HepG2 (cell line): ENCODE results near the gene PLSCR5. TPM values are rescaled to one million over a fixed set of nuclear protein-coding genes. Genes with fewer than 3 reads are reported as not detected.

Experiments used
- ATAC-seq: fragments of 200-7000 bp; cut with Tn5 transposase; 3 replicates; pipeline ENCODE4 v1.9.1; 2020; ENCODE audit warnings: mild to moderate bottlenecking, moderate library complexity
- BruUV-seq: library from RNA; stranded (reverse); fragments of 400-500 nt; replicated peaks from 2 replicates; lab custom pipeline; 2021; lab: Mats Ljungman, UMichigan
- CTCF ChIA-PET: fragments of 300-600 bp; formaldehyde crosslinking; extraction: SDS; loops from one replicate; lab custom pipeline; 2021; ENCODE audit warnings: low total read pairs, inconsistent platforms, low intra/inter-chr PET ratio; lab: Yijun Ruan, JAX
- POLR2A ChIA-PET: fragments of 350-600 bp; sonication (Branson Sonifier 250); formaldehyde crosslinking; loops from one replicate; lab custom pipeline; 2020; ENCODE audit warnings: antibody characterized with exemption, inconsistent platforms; lab: Yijun Ruan, JAX
- DNase-seq: peaks from one replicate; pipeline ENCODE4 v3.0.0-alpha.2; 2015; ENCODE audit warnings: low spot score
- FAIRE-seq: peaks from 3 replicates; lab custom pipeline; 2011; peaks lifted over from hg19 to GRCh38; lab: Jason Lieb, UNC
- H2AFZ ChIP-seq: one replicate; pipeline ENCODE4 v1.6.1; 2011; ENCODE audit warnings: low read length, inconsistent platforms
- H3K27ac ChIP-seq: fragments of 300-600 bp; 3 replicates; pipeline ENCODE4 v1.8.0; 2011; ENCODE audit warnings: mixed run types, mild to moderate bottlenecking, mixed read lengths, low read length, inconsistent platforms; ENCODE audit not compliant: insufficient read depth; ENCODE audit errors: extremely low read length
- H3K27me3 ChIP-seq, 2 experiments: fragments of 200-600 bp in 1 of 2; 2 replicates in 1 of 2; 3 replicates in 1 of 2; pipeline versions ENCODE4 v1.6.0 to v1.8.0; 2011; ENCODE audit warnings: low read length in 2 of 2, mild to moderate bottlenecking in 2 of 2, moderate library complexity in 2 of 2, inconsistent platforms in 1 of 2; ENCODE audit not compliant: insufficient read depth in 2 of 2, control insufficient read depth in 1 of 2
- H3K36me3 ChIP-seq, 2 experiments: fragments of 200-600 bp in 1 of 2; replicated peaks in 1 of 2; 2 replicates in 1 of 2; 3 replicates in 1 of 2; pipeline versions ENCODE4 v1.5.1 to v1.8.0; 2011; ENCODE audit warnings: low read length in 2 of 2, inconsistent platforms in 1 of 2; ENCODE audit not compliant: insufficient read depth in 2 of 2, control insufficient read depth in 1 of 2
- H3K4me1 ChIP-seq: 2 replicates; pipeline ENCODE4 v1.5.1; 2012; ENCODE audit warnings: low read length, inconsistent platforms; ENCODE audit not compliant: insufficient read depth
- H3K4me2 ChIP-seq: 2 replicates; pipeline ENCODE4 v1.6.0; 2011; ENCODE audit warnings: low read depth, low read length, inconsistent platforms
- H3K4me3 ChIP-seq, 3 experiments: fragments of 200-600 bp in 1 of 3; sonication (generic), shearing (Covaris generic) in 1 of 3; replicated peaks in 1 of 3; 2 replicates each; pipeline ENCODE4 v1.5.1; 2011 to 2016; ENCODE audit warnings: low read length in 3 of 3, inconsistent platforms in 2 of 3, low read depth in 2 of 3, mild to moderate bottlenecking in 2 of 3, control low read depth in 1 of 3, mixed read lengths in 1 of 3; ENCODE audit not compliant: insufficient read depth in 1 of 3
- H3K79me2 ChIP-seq: one replicate; pipeline ENCODE4 v1.6.1; 2011; ENCODE audit warnings: low read length, inconsistent platforms; ENCODE audit not compliant: insufficient read depth
- H3K9ac ChIP-seq: 2 replicates; pipeline ENCODE4 v1.6.0; 2011; ENCODE audit warnings: mild to moderate bottlenecking, low read depth, low read length, inconsistent platforms; ENCODE audit not compliant: insufficient read depth
- H3K9me3 ChIP-seq: 2 replicates; pipeline ENCODE4 v1.5.1; 2012; ENCODE audit warnings: mild to moderate bottlenecking, low read length
- H4K20me1 ChIP-seq: 2 replicates; pipeline ENCODE4 v1.6.0; 2011; ENCODE audit warnings: inconsistent platforms, mild to moderate bottlenecking, low read length, moderate library complexity; ENCODE audit not compliant: insufficient read depth
- CAMTA2 ChIP-seq: sonication (generic); formaldehyde crosslinking; IDR thresholded peaks from 2 replicates; pipeline ENCODE4 v1.4.0; 2020; ENCODE audit warnings: mild to moderate bottlenecking, missing genetic modification reagents, borderline replicate concordance
- GATAD2A ChIP-seq: IDR thresholded peaks from 2 replicates; pipeline ENCODE4 v1.6.1; 2016
- KDM4B ChIP-seq: sonication (generic); formaldehyde crosslinking; IDR thresholded peaks from 2 replicates; pipeline ENCODE4 v1.4.0; 2020; ENCODE audit warnings: missing genetic modification reagents
- NFIB ChIP-seq: sonication (generic); formaldehyde crosslinking; IDR thresholded peaks from 2 replicates; pipeline ENCODE4 v1.9.0; 2021; ENCODE audit warnings: missing genetic modification reagents, mild to moderate bottlenecking, borderline replicate concordance
- RAD21 ChIP-seq: fragments of 450-650 bp; formaldehyde crosslinking; IDR thresholded peaks from 2 replicates; pipeline ENCODE4 v1.5.0; 2020; ENCODE audit warnings: mild to moderate bottlenecking
- RBM39 ChIP-seq: fragments of 200-400 bp; formaldehyde crosslinking; IDR thresholded peaks from one replicate; pipeline ENCODE4 v1.6.1; 2018; ENCODE audit warnings: antibody characterized with exemption, mild to moderate bottlenecking, low read depth, low read length; ENCODE audit not compliant: poor library complexity, severe bottlenecking
- SMC3 ChIP-seq: IDR thresholded peaks from 2 replicates; pipeline ENCODE4 v1.6.1; 2011; ENCODE audit warnings: low read length, improper control_type of control experiment
- STAG1 ChIP-seq: sonication (generic); formaldehyde crosslinking; IDR thresholded peaks from 2 replicates; pipeline ENCODE4 v1.4.0; 2020; ENCODE audit warnings: missing genetic modification reagents
- TBP ChIP-seq: sonication (generic); formaldehyde crosslinking; IDR thresholded peaks from 2 replicates; pipeline ENCODE4 v1.5.0; 2020; ENCODE audit warnings: missing genetic modification reagents
- ZSCAN30 ChIP-seq: sonication (generic); formaldehyde crosslinking; IDR thresholded peaks from 2 replicates; pipeline ENCODE4 v1.5.0; 2020; ENCODE audit warnings: mild to moderate bottlenecking, missing genetic modification reagents
- WGBS: methylation state at CpG from one replicate; pipeline ENCODE4 v1.1.6; 2017; ENCODE audit warnings: low lambda C conversion rate; 5-methylcytosine and 5-hydroxymethylcytosine counted together
- in situ Hi-C: cut with HindIII; loops from 2 replicates; pipeline ENCODE4 v1.10.0; 2017; ENCODE audit warnings: low pct_unique_long_range_greater_than_20kb; ENCODE audit not compliant: extremely low pct_ligation_motif_present
- intact Hi-C: fragments of 100-400 bp; cut with micrococcal nuclease; formaldehyde crosslinking; loops from one replicate; pipeline ENCODE4 v1.10.0; 2022; ENCODE audit not compliant: unreplicated experiment
- polyA plus RNA-seq, 8 experiments: library from polyadenylated mRNA; depleted of rRNA in 3 of 8; stranded (reverse) in 7 of 8; unstranded in 1 of 8; fragments of >200 nt; fragmentation: Illumina TruSeq in 4 of 8; extraction: Trizol in 4 of 8; gene quantifications; 2 replicates each; pipeline versions ENCODE4 v1.2.1 to v1.2.3, GENCODE V29; 2011 to 2016; ENCODE audit warnings: low read depth in 4 of 8, missing spikeins in 1 of 8, mixed read lengths in 1 of 8; ENCODE audit not compliant: insufficient read depth in 1 of 8
- total RNA-seq, 5 experiments: library from RNA; depleted of rRNA; stranded (reverse); fragments of >200 nt; fragmentation: Illumina TruSeq; extraction: Trizol; gene quantifications; 2 replicates each; pipeline ENCODE4 v1.2.3, GENCODE V29; 2016; ENCODE audit warnings: low read depth in 1 of 5
- TF ChIP-seq, protein P1 (sequence below): sonication (generic); formaldehyde crosslinking; IDR thresholded peaks from 2 replicates; pipeline ENCODE4 v1.5.0; 2020; ENCODE audit warnings: mild to moderate bottlenecking, missing genetic modification reagents, moderate library complexity
- TF ChIP-seq, protein P2 (sequence below): sonication (generic); formaldehyde crosslinking; IDR thresholded peaks from 2 replicates; pipeline ENCODE4 v1.8.1; 2022; ENCODE audit warnings: mild to moderate bottlenecking, missing genetic modification reagents

PLSCR5 gene
- total and polyA plus RNA-seq, 2 of the 13 experiments (the other 11 are each of a cell fraction or from before 2014, with no cell fraction given) = 0.50 TPM; not detected in 1

DNA sequence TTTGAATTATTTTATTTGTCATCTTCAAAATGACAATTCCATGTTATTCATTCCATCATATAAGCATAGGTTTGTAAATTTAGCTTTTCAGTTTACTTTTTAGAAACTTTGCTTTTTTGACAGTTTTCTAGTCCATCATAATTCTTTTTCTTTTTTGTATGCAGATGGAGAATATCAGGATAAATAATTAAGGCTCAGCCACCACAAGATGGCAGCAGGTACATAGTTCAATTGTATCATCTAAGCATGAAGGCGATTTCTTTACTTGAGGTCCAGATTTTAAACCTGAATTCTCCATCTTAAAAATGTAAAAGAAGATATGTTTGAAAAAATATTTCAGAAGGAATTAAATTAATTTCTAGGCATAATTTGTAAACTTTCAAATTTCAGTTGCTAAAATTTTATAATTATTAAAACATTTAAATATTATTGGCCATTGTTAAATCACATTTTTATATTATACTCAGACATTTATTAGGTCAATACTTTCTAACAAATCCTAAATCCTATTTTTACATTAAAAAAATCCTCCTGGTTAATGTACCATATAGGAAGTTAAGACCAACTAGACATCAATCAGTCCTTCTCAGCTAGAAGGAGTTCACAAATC, 15.1 kb downstream of the PLSCR5 start:
- no peak overlapping the region for H3K27ac ChIP-seq
- no peaks in the 10 kb centered on the region for H3K79me2 ChIP-seq
- FAIRE-seq (no peak), DNase-seq (peak; percentile 52), ATAC-seq (no peak)
- H2AFZ ChIP-seq = no peak overlapping the region
- intact Hi-C loops = loop anchor here (1.0 to 2.0 kb wide), 2 partner anchors 48 to 595 kb away; no protein-coding TSS in a partner anchor
- no peak overlapping the region for H3K9ac ChIP-seq
- ChIA-PET CTCF (interaction anchor here (4.2 kb wide), 1 partner anchor 50 kb away, joined by 104 read pairs; no protein-coding TSS in a partner anchor), POLR2A (no interaction called here)
- H3K9me3 ChIP-seq = no peaks in the 10 kb centered on the region
- in situ Hi-C loops = loop anchor here (5.0 kb wide), 1 partner anchor 37 kb away; no protein-coding TSS in a partner anchor
- no peaks in the 10 kb centered on the region for H3K36me3 ChIP-seq
- no peaks in the 10 kb centered on the region for H3K27me3 ChIP-seq
- H3K4me3 ChIP-seq = no peak overlapping the region
- BruUV-seq = no TSS peak
- TF ChIP-seq CAMTA2 (CRISPR knock-in tag) (no peak), ZSCAN30 (no peak), RBM39 (no peak), KDM4B (no peak), STAG1 (peak; percentile 82), NFIB (CRISPR knock-in tag) (no peak), GATAD2A (CRISPR knock-in tag) (peak; percentile 20; the same call in 1 of the 2 replicates), SMC3 (peak; percentile 78), TBP (CRISPR knock-in tag) (no peak), RAD21 (CRISPR knock-in tag) (peak; percentile 25; the same call in 1 of the 2 replicates)
- TF ChIP-seq, protein P1, sequence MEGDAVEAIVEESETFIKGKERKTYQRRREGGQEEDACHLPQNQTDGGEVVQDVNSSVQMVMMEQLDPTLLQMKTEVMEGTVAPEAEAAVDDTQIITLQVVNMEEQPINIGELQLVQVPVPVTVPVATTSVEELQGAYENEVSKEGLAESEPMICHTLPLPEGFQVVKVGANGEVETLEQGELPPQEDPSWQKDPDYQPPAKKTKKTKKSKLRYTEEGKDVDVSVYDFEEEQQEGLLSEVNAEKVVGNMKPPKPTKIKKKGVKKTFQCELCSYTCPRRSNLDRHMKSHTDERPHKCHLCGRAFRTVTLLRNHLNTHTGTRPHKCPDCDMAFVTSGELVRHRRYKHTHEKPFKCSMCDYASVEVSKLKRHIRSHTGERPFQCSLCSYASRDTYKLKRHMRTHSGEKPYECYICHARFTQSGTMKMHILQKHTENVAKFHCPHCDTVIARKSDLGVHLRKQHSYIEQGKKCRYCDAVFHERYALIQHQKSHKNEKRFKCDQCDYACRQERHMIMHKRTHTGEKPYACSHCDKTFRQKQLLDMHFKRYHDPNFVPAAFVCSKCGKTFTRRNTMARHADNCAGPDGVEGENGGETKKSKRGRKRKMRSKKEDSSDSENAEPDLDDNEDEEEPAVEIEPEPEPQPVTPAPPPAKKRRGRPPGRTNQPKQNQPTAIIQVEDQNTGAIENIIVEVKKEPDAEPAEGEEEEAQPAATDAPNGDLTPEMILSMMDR (CRISPR knock-in tag) = peak; percentile 68
- TF ChIP-seq, protein P2, sequence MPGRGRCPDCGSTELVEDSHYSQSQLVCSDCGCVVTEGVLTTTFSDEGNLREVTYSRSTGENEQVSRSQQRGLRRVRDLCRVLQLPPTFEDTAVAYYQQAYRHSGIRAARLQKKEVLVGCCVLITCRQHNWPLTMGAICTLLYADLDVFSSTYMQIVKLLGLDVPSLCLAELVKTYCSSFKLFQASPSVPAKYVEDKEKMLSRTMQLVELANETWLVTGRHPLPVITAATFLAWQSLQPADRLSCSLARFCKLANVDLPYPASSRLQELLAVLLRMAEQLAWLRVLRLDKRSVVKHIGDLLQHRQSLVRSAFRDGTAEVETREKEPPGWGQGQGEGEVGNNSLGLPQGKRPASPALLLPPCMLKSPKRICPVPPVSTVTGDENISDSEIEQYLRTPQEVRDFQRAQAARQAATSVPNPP (CRISPR knock-in tag) = no peak
- TF ChIP-seq, all 625 proteins: peak for 5
- H3K4me2 ChIP-seq = no peak overlapping the region
- H3K4me1 ChIP-seq = peaks cover 16% of the 10 kb centered on the region
- no peaks in the 10 kb centered on the region for H4K20me1 ChIP-seq
- WGBS = 2% methylated on average over 1 of the region's 1 CpG
